NCI-H774 (cell line): ENCODE data around the gene REEP3.
A peak's percentile ranks its signal among the peaks of the same experiment; 100 is the strongest.
"Not testable (repeated sequence)": the region's sequence is repeated elsewhere in the genome, so short reads cannot be mapped to it uniquely, and the experiment has no call there.

ENCODE experiments used
- DNase-seq: peaks from one replicate; lab custom pipeline; 2025; lab: John Stamatoyannopoulos, UW

Gene REEP3

GRCh38 chr10:63630085-63630930 is 109.1 kb downstream of the REEP3 start:
- peak; percentile 93 for DNase-seq

- DNase-seq: peak; percentile 64
Observed at GRCh38 chr10:63630931-63631680, 109.9 kb downstream of the REEP3 start.

GRCh38 chr10:63631991-63632390 is 110.8 kb downstream of the REEP3 start:
- no peak for DNase-seq

DNA sequence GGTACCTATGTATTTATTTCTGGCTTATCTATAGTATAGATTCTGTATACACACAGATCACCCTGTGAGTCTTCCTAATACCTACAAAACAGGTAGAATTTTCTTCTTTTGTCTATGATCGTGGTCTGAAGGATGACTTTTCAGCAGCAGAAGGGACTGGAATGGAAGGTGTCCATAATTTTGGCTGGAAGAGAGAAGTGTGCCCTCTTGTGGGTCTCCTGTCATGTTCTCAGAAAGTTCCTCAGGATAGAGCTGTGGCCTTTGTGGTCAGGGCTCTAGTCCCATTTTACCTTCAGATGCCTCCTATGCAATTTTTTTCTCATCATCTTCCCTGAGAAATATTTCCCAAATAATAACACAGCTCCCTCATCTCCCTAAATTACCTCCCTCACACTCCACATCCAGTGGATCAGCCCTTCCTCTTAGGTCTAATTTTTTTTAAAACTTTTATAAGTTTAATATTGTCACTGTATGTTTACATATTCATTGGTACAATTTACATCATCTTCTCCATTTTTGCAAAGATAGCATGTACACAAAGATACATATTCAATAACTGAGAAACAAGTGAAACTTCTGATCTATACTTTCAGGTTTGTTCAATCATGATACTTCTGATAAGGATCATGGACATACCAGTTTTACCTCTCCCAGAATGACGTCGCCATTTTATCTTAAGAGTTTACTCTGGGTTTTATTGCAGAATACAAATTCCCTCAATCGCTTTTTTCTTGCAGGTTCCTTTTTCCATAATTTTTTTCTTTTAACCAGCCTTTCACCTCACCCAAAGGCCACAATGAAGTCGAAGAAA is 112.7 kb downstream of the REEP3 start:
- no peak for DNase-seq

DNA sequence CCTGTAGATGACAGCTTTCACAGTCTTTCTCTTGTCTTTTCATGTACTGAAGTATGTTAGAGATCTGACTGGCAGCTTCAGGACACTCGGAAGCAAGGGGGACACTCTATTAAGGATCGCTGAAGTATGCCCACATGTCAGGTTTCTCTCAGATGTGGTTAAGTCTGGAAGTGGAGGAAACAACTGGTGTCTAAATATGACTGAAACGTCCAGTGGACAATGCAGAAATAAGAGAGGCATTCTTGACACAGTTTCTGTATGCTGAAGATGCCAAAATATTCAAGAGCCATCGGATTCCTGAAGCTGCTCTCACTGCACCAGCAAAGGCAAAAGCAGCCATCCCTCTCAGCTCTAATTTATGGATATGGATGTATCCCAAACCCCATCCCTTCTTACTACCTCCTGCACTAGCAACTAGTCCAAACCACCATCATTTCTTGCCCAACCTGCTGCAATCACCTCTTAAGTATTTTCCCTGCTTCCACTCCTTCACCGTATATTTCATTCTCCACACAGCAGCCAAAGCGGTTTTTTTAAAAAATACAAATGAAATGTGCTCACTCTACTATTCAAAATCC is 113.4 kb downstream of the REEP3 start:
- no peak for DNase-seq

DNA sequence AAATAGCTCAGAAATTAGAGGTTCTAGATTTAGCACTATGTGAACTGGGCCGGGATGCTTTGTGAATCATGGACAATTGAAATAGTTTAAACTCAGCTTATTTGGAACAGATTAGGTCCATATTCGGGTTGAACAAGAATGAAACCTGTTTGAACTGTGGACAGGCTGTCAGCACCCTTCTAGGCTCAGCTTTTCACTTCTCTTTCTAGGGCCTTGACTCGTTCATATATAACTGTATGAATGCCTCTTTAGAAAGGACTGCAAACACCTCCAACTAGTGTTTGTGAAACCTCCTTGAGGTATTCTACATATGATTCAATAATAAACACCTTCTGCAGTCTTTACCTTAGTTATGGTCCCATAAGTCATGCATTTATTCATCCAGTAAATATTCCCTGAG is 115.6 kb downstream of the REEP3 start:
- no peak for DNase-seq

DNA sequence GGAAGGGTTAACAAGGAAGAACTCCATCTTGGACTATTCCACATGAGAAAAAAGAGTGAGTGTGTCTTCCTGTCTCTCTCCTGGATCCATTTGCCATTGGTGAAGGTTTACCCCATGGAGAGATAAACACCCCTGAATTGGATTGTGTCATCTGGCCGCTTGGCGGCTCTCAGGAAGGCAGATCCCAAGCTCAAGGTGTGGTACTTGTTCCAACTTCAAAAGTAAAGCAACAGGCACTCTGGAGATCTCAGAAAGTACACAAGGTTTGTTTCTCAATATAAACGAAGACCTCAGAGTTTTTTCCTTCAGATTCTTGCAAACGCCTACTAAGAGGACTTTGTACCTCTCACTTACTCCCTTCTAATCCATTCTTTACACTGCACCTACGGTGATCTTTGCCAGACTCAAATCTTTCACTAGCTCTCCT is 116.7 kb downstream of the REEP3 start:
- no peak for DNase-seq

- DNase-seq: no peak
Observed at GRCh38 chr10:63641366-63641765, 120.2 kb downstream of the REEP3 start.

GRCh38 chr10:63641799-63642198 is 120.6 kb downstream of the REEP3 start:
- no peak for DNase-seq

DNA sequence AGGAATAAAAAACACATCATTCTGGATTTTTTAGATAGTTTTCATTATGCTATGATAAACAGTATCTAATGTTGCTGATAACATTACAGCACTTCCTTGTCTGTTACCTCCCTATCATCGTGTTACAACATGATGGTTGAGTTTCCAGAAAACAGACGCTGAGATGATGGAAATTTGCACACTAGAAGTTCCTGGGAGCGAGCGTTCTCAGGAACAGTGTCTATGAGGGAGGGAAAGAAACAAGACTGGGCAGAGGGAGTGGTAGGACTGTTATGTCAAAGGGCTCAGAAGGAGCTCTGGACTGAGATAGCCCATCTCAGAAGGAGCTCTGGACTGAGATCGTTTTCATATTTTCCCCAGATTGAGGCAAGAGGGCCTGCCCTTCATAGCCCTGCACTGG is 121.6 kb downstream of the REEP3 start:
- no peak for DNase-seq

DNA sequence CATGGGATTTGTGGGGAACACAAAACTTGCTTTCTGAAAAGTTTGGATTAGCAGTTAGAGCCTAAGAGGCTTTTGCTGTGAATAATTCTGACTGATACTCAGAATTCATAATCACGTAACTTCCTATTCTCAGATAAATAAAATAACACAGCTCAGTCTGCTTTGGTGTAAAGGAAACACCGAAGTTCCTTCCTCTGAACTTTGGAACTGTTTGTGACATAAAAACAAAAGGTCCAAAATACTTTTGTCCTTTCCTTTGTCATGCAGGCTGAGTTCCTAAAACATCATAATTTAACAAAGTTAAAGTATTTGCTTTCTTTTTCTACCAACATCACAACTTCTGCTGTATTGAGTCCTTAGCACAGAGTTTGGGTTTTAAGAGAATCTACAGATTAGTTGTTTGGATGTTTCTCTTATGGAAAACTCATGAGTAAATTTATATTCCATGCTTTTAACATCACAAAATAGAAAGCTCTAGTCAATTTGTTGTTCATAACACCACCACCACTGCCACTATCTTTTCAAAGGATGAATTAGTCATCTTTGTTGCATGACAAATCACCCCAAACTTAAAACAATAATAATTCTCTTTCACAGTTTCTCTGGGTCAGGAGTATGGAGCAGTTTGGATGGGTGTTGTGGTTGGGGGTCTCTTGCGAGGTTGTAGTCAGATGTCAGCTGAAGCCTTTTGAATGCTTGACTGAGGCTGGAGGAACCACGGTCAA is 123.4 kb downstream of the REEP3 start:
- DNase-seq: no peak

DNA sequence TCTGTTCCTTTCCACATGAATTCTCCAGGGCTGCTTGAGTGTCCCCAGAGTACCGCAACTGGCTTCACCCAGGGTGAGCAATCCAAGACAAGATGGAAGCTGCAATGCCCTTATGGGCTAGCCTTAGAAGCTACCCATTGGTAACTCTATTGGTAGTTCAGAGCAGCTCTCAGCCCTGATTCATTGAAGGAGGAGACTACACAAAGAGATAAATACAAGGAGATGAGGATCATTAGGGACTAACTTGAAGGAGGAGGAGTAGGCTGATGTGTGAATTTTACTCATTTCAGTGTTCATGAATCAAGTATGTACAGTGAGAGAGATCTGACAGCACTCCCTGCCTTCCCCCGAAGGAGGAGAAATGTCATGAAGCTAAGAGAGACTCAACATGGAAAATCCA is 124.0 kb downstream of the REEP3 start:
- DNase-seq: no peak

DNA sequence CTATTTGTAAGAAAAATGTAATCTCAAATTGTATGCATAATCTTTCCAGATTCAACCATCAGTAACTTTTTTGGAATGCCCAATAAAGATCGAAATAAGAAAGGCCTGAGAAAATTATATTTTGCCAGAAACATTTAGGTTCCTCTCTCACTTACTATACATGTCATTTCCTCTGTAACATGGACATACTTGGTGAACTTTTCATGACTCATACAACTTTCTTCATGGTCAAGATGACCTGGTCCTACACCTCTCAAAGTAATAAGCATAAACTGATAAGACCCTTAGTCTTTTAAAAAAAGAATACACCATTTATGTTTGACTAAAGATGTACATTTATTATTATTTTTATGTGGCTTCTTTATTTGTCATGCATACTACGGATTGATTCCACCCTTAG is 125.3 kb downstream of the REEP3 start:
- no peak for DNase-seq

- DNase-seq: no peak
Observed at GRCh38 chr10:63651864-63652263, 130.7 kb downstream of the REEP3 start.

GRCh38 chr10:63653747-63654146 is 132.5 kb downstream of the REEP3 start:
- no peak for DNase-seq

DNA sequence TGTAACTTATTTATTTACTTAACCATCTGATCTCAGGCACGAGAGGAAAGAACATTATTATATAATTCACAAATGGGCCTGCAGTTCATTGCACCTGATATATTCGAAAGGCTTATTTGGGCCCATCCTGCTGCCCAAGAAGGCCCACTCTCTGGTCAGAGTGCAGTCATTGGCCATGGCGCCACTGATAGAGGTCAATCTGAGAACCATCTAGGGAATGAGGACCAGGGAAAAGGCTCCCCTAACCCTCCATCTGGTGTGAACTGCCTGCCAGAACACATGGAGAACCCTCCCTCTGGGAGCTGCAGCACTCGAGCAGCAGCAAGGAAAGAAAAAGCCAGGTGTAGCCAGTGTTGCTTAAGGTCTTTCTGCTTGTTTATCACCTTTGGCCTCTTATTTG is 136.6 kb downstream of the REEP3 start:
- peak; percentile 49 for DNase-seq

DNA sequence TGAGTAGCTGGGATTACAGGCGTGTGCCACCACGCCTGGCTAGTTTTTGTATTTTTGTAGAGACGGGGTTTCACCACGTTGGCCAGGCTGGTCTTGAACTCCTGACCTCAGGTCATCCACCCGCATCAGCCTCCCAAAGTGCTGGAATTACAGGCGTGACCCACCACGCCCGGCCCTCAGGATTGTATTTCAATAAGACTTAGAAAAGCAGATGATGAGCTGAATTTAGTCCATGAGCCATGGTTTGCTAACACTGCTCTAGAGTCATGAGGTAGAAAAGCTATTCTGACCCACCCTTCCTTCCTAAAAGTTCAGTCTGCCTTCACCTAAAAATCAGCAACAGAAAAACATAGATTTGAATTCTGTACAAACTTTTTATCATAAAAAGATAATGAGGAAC is 139.7 kb downstream of the REEP3 start:
- DNase-seq: not testable (repeated sequence)

GRCh38 chr10:63661347-63661746 is 140.1 kb downstream of the REEP3 start:
- no peak for DNase-seq

- DNase-seq: no peak
Observed at GRCh38 chr10:63664341-63664885, 143.2 kb downstream of the REEP3 start.

DNA sequence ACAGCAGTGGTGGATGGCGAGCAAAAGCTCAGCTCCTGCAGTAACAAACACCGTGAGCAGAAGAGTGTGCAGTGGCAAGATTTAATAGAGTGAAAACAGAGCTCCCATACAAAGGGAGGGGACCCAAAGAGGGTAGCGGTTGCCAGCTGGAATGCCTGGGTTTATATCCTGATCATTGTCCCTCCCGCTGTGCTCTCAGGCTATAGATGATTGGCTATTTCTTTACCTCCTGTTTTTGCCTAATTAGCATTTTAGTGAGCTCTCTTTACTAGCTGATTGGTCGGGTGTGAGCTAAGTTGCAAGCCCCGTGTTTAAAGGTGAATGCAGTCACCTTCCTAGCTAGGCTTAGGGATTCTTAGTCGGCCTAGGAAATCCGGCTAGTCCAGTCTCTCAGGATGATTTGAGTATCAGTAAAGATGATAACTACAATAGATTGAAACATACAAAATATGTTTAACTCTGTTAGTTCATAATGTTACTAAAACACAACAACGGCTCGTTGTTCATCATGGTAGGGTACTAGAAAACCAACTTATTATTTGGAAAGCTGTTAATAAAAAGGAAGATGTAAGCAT is 143.9 kb downstream of the REEP3 start:
- DNase-seq: not testable (repeated sequence)

DNA sequence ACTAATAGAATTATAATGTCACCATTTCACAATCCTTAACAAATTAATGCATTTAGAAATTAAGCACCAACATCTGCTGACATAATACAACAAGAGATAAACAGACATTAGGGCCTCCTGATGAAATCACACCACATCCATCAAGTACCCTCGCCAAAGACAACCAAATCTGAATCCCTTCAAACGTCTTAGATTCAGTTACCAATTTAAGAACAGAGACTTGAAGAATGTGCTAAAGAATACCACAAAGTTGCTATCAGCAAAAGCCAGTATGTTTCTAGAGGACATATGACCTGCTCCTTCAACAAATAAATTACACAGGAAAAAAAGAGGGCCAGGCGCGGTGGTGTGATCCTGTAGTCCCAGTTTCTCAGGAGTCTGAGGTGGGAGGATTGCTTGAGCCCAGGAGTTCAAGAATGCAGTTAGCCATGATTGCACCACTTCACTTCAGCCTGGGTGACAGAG is 144.5 kb downstream of the REEP3 start:
- DNase-seq: no peak
